H1 (cell line): ENCODE measurements around the gene DNAJC16. TPM values are rescaled to one million over a fixed set of nuclear protein-coding genes. Genes with fewer than 3 reads are reported as not detected.

Source experiments
- CTCF ChIA-PET: fragments of 300-600 bp; sonication (Branson Sonifier 250); formaldehyde crosslinking; loops from one replicate; lab custom pipeline; 2021; ENCODE audit not compliant: partially characterized antibody; lab: Charles Lee
- POLR2A ChIA-PET: fragments of 300-600 bp; sonication (Branson Sonifier 250); formaldehyde crosslinking; loops from one replicate; lab custom pipeline; 2021; ENCODE audit warnings: inconsistent platforms; ENCODE audit not compliant: partially characterized antibody; lab: Charles Lee
- DNase-seq, 2 experiments: peaks; one replicate each; pipeline versions ENCODE4 v3.0.0 to v3.0.0-alpha.2; 2010 to 2022; ENCODE audit warnings: low spot score in 2 of 2, low read depth in 1 of 2, mixed read lengths in 1 of 2
- FAIRE-seq: peaks from 2 replicates; lab custom pipeline; 2011; peaks lifted over from hg19 to GRCh38; lab: Jason Lieb, UNC
- H2AFZ ChIP-seq: 2 replicates; pipeline ENCODE4 v1.8.1; 2012; ENCODE audit warnings: low read length, inconsistent platforms
- H2AK5ac ChIP-seq: 2 replicates; pipeline ENCODE4 v1.6.1; 2013; ENCODE audit warnings: low read depth, low read length
- H2BK120ac ChIP-seq: replicated peaks from 2 replicates; pipeline ENCODE3; 2013; ENCODE audit warnings: low read depth, low read length, inconsistent platforms
- H2BK12ac ChIP-seq: 2 replicates; pipeline ENCODE4 v1.6.1; 2013; ENCODE audit warnings: low read depth, low read length
- H2BK15ac ChIP-seq: 2 replicates; pipeline ENCODE4 v1.6.1; 2013; ENCODE audit warnings: low read length
- H2BK20ac ChIP-seq: 2 replicates; pipeline ENCODE4 v1.6.1; 2013; ENCODE audit warnings: low read length
- H2BK5ac ChIP-seq: 2 replicates; pipeline ENCODE4 v1.6.1; 2013; ENCODE audit warnings: low read depth, low read length
- H3K14ac ChIP-seq: 2 replicates; pipeline ENCODE4 v1.6.1; 2013; ENCODE audit warnings: inconsistent platforms; ENCODE audit not compliant: insufficient read length
- H3K18ac ChIP-seq: 2 replicates; pipeline ENCODE4 v1.6.1; 2013; ENCODE audit warnings: low read length; ENCODE audit errors: extremely low read depth
- H3K23ac ChIP-seq: 2 replicates; pipeline ENCODE4 v1.6.1; 2013; ENCODE audit warnings: inconsistent platforms; ENCODE audit not compliant: insufficient read length
- H3K23me2 ChIP-seq: 2 replicates; pipeline ENCODE4 v1.6.1; 2013; ENCODE audit warnings: low read depth, low read length
- H3K27ac ChIP-seq: 2 replicates; pipeline ENCODE4 v1.6.1; 2011; ENCODE audit warnings: low read depth, low read length, inconsistent platforms
- H3K27me3 ChIP-seq, 4 experiments: replicated peaks in 1 of 4; 1 replicate in 1 of 4; 2 replicates in 3 of 4; pipeline versions ENCODE4 v1.6.1 to v1.8.1; 2011 to 2013; ENCODE audit warnings: low read length in 3 of 4, mild to moderate bottlenecking in 3 of 4, inconsistent platforms in 2 of 4, mixed read lengths in 2 of 4, moderate library complexity in 1 of 4; ENCODE audit not compliant: control insufficient read depth in 3 of 4, insufficient read depth in 3 of 4; ENCODE audit errors: extremely low read depth in 1 of 4
- H3K36me3 ChIP-seq, 4 experiments: 2 replicates each; pipeline versions ENCODE4 v1.6.1 to v1.8.1; 2011 to 2013; ENCODE audit warnings: mild to moderate bottlenecking in 4 of 4, low read length in 3 of 4, moderate library complexity in 2 of 4, control low read depth in 1 of 4, inconsistent platforms in 1 of 4; ENCODE audit not compliant: insufficient read depth in 4 of 4, control insufficient read depth in 2 of 4
- H3K4ac ChIP-seq: replicated peaks from 2 replicates; pipeline ENCODE3; 2013; ENCODE audit warnings: low read length, low read depth, mixed read lengths, inconsistent platforms; ENCODE audit not compliant: insufficient read length
- H3K4me1 ChIP-seq, 4 experiments: replicated peaks in 1 of 4; 1 replicate in 1 of 4; 2 replicates in 3 of 4; pipeline versions ENCODE4 v1.6.1 to v1.8.1; 2011 to 2013; ENCODE audit warnings: low read length in 3 of 4, inconsistent platforms in 2 of 4, mixed read lengths in 1 of 4; ENCODE audit not compliant: insufficient read depth in 4 of 4, control insufficient read depth in 3 of 4
- H3K4me2 ChIP-seq, 2 experiments: 2 replicates each; pipeline versions ENCODE4 v1.6.1 to v1.8.1; 2011 to 2013; ENCODE audit warnings: low read depth in 2 of 2, low read length in 2 of 2, control low read depth in 1 of 2, inconsistent platforms in 1 of 2, mild to moderate bottlenecking in 1 of 2; ENCODE audit not compliant: insufficient read depth in 1 of 2
- H3K4me3 ChIP-seq, 4 experiments: fragments of 200-600, 300-600 bp in 1 of 4; sonication (generic), shearing (Covaris generic), sonication (Bioruptor Twin) in 1 of 4; 2 replicates each; pipeline versions ENCODE4 v1.5.1 to v1.8.1; 2011 to 2016; ENCODE audit warnings: low read length in 4 of 4, low read depth in 3 of 4, control low read depth in 2 of 4, inconsistent platforms in 2 of 4, mild to moderate bottlenecking in 2 of 4, mixed read lengths in 1 of 4, moderate library complexity in 1 of 4; ENCODE audit not compliant: insufficient read depth in 2 of 4; ENCODE audit errors: extremely low read depth in 1 of 4
- H3K56ac ChIP-seq: replicated peaks from 2 replicates; pipeline ENCODE3; 2013; ENCODE audit warnings: low read depth, mild to moderate bottlenecking, mixed read lengths, low read length, inconsistent platforms; ENCODE audit not compliant: insufficient read length
- H3K79me1 ChIP-seq: 2 replicates; pipeline ENCODE4 v1.6.1; 2013; ENCODE audit warnings: low read depth, low read length, control low read depth
- H3K79me2 ChIP-seq, 2 experiments: 2 replicates each; pipeline versions ENCODE4 v1.6.1 to v1.8.1; 2012 to 2013; ENCODE audit warnings: low read length in 2 of 2, mild to moderate bottlenecking in 2 of 2, inconsistent platforms in 1 of 2; ENCODE audit not compliant: insufficient read depth in 2 of 2, control insufficient read depth in 1 of 2
- H3K9ac ChIP-seq, 4 experiments: replicated peaks in 1 of 4; 1 replicate in 1 of 4; 2 replicates in 3 of 4; pipeline versions ENCODE4 v1.6.1 to v1.8.1; 2011 to 2013; ENCODE audit warnings: low read depth in 3 of 4, low read length in 3 of 4, control low read depth in 2 of 4, mild to moderate bottlenecking in 2 of 4, moderate library complexity in 2 of 4, inconsistent platforms in 1 of 4; ENCODE audit errors: extremely low read depth in 1 of 4
- H3K9me3 ChIP-seq, 2 experiments: 2 replicates each; pipeline versions ENCODE4 v1.6.1 to v1.8.1; 2012 to 2013; ENCODE audit warnings: mild to moderate bottlenecking in 2 of 2, moderate library complexity in 2 of 2, control low read depth in 1 of 2, inconsistent platforms in 1 of 2, low read depth in 1 of 2, low read length in 1 of 2, mixed read lengths in 1 of 2; ENCODE audit not compliant: insufficient read depth in 2 of 2
- H4K20me1 ChIP-seq, 2 experiments: replicated peaks in 1 of 2; 2 replicates each; pipeline versions ENCODE3 to v1.8.1; 2011 to 2013; ENCODE audit warnings: inconsistent platforms in 2 of 2, low read length in 2 of 2, mild to moderate bottlenecking in 1 of 2; ENCODE audit not compliant: insufficient read depth in 2 of 2, control insufficient read depth in 1 of 2
- H4K5ac ChIP-seq: 2 replicates; pipeline ENCODE4 v1.6.1; 2013; ENCODE audit warnings: low read length, low read depth, mixed read lengths, inconsistent platforms; ENCODE audit not compliant: insufficient read length
- H4K8ac ChIP-seq: 2 replicates; pipeline ENCODE4 v1.8.0; 2013; ENCODE audit warnings: mild to moderate bottlenecking, moderate library complexity, low read length, inconsistent platforms; ENCODE audit not compliant: insufficient read depth; ENCODE audit errors: extremely low read depth
- H4K91ac ChIP-seq: replicated peaks from 2 replicates; pipeline ENCODE3; 2013; ENCODE audit warnings: low read length, mixed read lengths, inconsistent platforms; ENCODE audit not compliant: insufficient read length
- BACH1 ChIP-seq: IDR thresholded peaks from 2 replicates; pipeline ENCODE4 v1.6.1; 2012; ENCODE audit warnings: low read length, improper control_type of control experiment
- BCL11A ChIP-seq, 2 experiments: IDR thresholded peaks; one replicate each; pipeline ENCODE4 v1.6.1; 2011; ENCODE audit warnings: low read depth in 2 of 2, low read length in 2 of 2, mild to moderate bottlenecking in 2 of 2
- CBX8 ChIP-seq: fragments of 300-800, 300-1000 bp; sonication (generic); IDR thresholded peaks from 2 replicates; pipeline ENCODE4 v1.7.1; 2016; ENCODE audit warnings: low read depth, low read length, borderline replicate concordance
- EGR1 ChIP-seq: IDR thresholded peaks from 2 replicates; pipeline ENCODE4 v1.6.1; 2011; ENCODE audit warnings: low read depth, low read length, borderline replicate concordance
- GABPA ChIP-seq: IDR thresholded peaks from 2 replicates; pipeline ENCODE4 v1.6.1; 2011; ENCODE audit warnings: mild to moderate bottlenecking, low read length, moderate library complexity, borderline replicate concordance; ENCODE audit not compliant: insufficient read depth
- JUN ChIP-seq: IDR thresholded peaks from 2 replicates; pipeline ENCODE4 v1.6.1; 2011; ENCODE audit warnings: low read depth, mild to moderate bottlenecking, improper control_type of control experiment, low read length
- POLR2A ChIP-seq, 2 experiments: IDR thresholded peaks; 1 replicate in 1 of 2; 2 replicates in 1 of 2; pipeline ENCODE4 v1.6.1; 2011; ENCODE audit warnings: low read depth in 2 of 2, low read length in 2 of 2, mild to moderate bottlenecking in 2 of 2; ENCODE audit errors: control extremely low read depth in 1 of 2
- RXRA ChIP-seq: IDR thresholded peaks from 2 replicates; pipeline ENCODE4 v1.6.1; 2011; ENCODE audit warnings: low read depth, mild to moderate bottlenecking, low read length, moderate library complexity; ENCODE audit not compliant: insufficient read depth
- SRF ChIP-seq: IDR thresholded peaks from 2 replicates; pipeline ENCODE4 v1.6.1; 2011; ENCODE audit warnings: mild to moderate bottlenecking, low read depth, low read length, moderate library complexity
- TAF7 ChIP-seq: optimal IDR thresholded peaks from 2 replicates; pipeline ENCODE3; 2011; ENCODE audit warnings: low read depth, mild to moderate bottlenecking, inconsistent platforms, low read length, moderate library complexity, borderline replicate concordance
- YY1 ChIP-seq: IDR thresholded peaks from 2 replicates; pipeline ENCODE4 v1.6.1; 2011; ENCODE audit warnings: low read depth, mild to moderate bottlenecking, low read length
- WGBS, 2 experiments: shearing (Covaris generic) in 1 of 2; methylation state at CpG; one replicate each; pipeline versions ENCODE4 v1.1.6 to v1.1.7; 2013 to 2015; ENCODE audit warnings: low lambda C conversion rate in 2 of 2, mixed read lengths in 2 of 2, inconsistent platforms in 1 of 2, low coverage in 1 of 2, missing lambda C conversion rate in 1 of 2; ENCODE audit not compliant: insufficient replicate concordance in 2 of 2, insufficient coverage in 1 of 2, insufficient read length in 1 of 2; ENCODE audit errors: extremely low coverage in 1 of 2, missing lambda C conversion rate in 1 of 2; 5-methylcytosine and 5-hydroxymethylcytosine counted together
- polyA plus RNA-seq, 7 experiments: library from polyadenylated mRNA; depleted of rRNA in 3 of 7; stranded (reverse) in 5 of 7; unstranded in 2 of 7; fragments of >200 nt in 5 of 7; fragments of 200-250 nt in 2 of 7; gene quantifications; 1 replicate in 5 of 7; 2 replicates in 1 of 7; 4 replicates in 1 of 7; pipeline versions ENCODE4 v1.2.1 to v1.2.3, GENCODE V29; 2011 to 2013; ENCODE audit warnings: missing spikeins in 2 of 7, mixed read lengths in 2 of 7
- total RNA-seq: library from RNA; stranded (reverse); fragmentation: NEBNext Ultra II Directional; extraction: Animal tissue kit (Norgen Biotek cat#: 25700); gene quantifications from 2 replicates; pipeline ENCODE4 v1.2.1, GENCODE V29; 2021
- TF ChIP-seq, protein P1 (sequence below): IDR thresholded peaks from 2 replicates; pipeline ENCODE4 v1.6.1; 2012; ENCODE audit warnings: inconsistent platforms

Gene DNAJC16
- total and polyA plus RNA-seq, 2 of the 8 experiments (the other 6 are each of a cell fraction or from before 2014, with no cell fraction given): 7.9 to 23.3 TPM

- Histone ChIP-seq H3K79me2 (no peaks in the 10 kb centered on the region), H2AK5ac (no peak overlapping the region), H3K23me2 (no peaks in the 10 kb centered on the region), H2BK15ac (no peak overlapping the region), H3K14ac (no peak overlapping the region), H3K9ac (no peak overlapping the region), H3K4ac (no peak overlapping the region), H2BK12ac (no peak overlapping the region), H4K20me1 (no peaks in the 10 kb centered on the region), H3K36me3 (peaks cover 0 to 4% (median under 1%) of the 10 kb centered on the region in 4 experiments; a peak in 2 of 8 replicates), H3K27ac (no peak overlapping the region), H3K18ac (no peak overlapping the region), H4K91ac (no peak overlapping the region), H3K9me3 (no peaks in the 10 kb centered on the region), H3K4me1 (no peaks in the 10 kb centered on the region), H2BK5ac (no peak overlapping the region), H3K23ac (no peak overlapping the region), H4K5ac (no peak overlapping the region), H2BK20ac (no peak overlapping the region), H3K27me3 (no peaks in the 10 kb centered on the region), H2AFZ (no peak overlapping the region), H3K4me2 (no peak overlapping the region), H3K56ac (no peak overlapping the region), H2BK120ac (no peak overlapping the region), H3K4me3 (no peak overlapping the region), H4K8ac (no peak overlapping the region), H3K79me1 (no peaks in the 10 kb centered on the region)
- DNase-seq (no peak), FAIRE-seq (no peak)
- ChIA-PET POLR2A (interaction anchor here (1.2 kb wide), 1 partner anchor 62 kb away, joined by 3 read pairs; no protein-coding TSS in a partner anchor), CTCF (interaction anchor here (1.9 to 2.6 kb wide), 2 partner anchors 11 to 13 kb away, joined by 5 to 9 read pairs; no protein-coding TSS in a partner anchor)
- WGBS, 2 experiments: 92% methylated on average over 13 of the region's 13 CpGs; no CpG with 5 or more reads in 1 of the 2 experiments
- TF ChIP-seq YY1 (no peak), CBX8 (no peak), POLR2A (IDR thresholded peaks at IDR 0.05; ENCODE audit: control extremely low read depth in 1 of 2, low read depth in 2 of 2, low read length in 2 of 2) (no peak), RXRA (no peak), TAF7 (no peak), SRF (no peak), GABPA (no peak), EGR1 (no peak), BCL11A (IDR thresholded peaks at IDR 0.05; ENCODE audit: low read depth in 2 of 2, low read length in 2 of 2) (no peak), JUN (no peak), BACH1 (no peak)
- TF ChIP-seq, protein P1, sequence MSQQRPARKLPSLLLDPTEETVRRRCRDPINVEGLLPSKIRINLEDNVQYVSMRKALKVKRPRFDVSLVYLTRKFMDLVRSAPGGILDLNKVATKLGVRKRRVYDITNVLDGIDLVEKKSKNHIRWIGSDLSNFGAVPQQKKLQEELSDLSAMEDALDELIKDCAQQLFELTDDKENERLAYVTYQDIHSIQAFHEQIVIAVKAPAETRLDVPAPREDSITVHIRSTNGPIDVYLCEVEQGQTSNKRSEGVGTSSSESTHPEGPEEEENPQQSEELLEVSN: no peak
These were observed 37.5 kb upstream of the DNAJC16 start for GRCh38 chr1:15489052-15489736.
